ENCODE data around the gene KYNU.

KYNU gene

DNA sequence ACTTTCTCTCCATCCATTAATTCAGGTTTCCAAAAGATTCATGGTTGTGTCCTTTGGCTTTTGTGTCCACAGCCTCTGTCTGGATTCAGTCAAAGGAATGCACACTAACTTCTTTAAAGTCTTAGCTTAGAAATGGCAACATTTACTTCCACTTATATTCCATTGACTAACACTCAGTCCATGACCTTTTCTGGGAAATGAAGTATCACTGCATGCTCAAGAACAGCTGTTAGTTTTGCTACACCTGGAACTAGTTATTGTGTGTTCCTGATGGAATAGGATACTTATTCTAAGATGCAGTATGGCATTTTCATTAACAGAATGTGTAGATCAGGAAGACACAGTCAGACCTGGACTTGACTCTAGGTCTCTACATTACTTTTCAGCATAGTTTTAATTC, 88.8 kb downstream of the KYNU start:
- TF ChIP-seq CTCF (IDR thresholded peaks at IDR 0.05; ENCODE audit: insufficient read depth, low read length, poor library complexity, severe bottlenecking), result no peak

DNA sequence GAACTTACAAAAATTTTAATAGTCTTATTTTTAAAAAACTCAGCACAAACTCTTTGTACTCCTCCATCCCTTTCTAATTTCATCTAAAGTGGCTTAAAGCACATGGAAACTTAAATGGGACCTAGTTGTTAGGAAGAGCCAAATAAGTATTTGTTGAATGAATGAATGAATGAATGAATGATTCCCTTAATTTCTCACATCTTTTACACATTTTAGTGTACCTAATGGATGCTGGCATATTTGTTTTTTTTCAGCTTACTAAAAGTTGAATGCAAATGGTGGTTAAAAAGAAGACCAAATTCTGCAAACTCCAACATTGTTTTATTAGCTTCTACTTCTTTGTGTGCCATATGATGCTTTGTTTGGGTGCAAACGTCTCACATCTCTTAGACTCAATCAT, 89.6 kb downstream of the KYNU start:
- no peak overlapping the region for H3K4me3 ChIP-seq (replicated peaks; ENCODE audit: low read depth, low read length)
- no peak for TF ChIP-seq CTCF (IDR thresholded peaks at IDR 0.05; ENCODE audit: insufficient read depth, low read length, poor library complexity, severe bottlenecking)
- no peaks in the 10 kb centered on the region for H3K27me3 ChIP-seq (replicated peaks; ENCODE audit: control insufficient read depth, insufficient read depth, low read length)
- no peak for DNase-seq (ENCODE audit: extremely low read depth, insufficient read length)
- no peaks in the 10 kb centered on the region; the same call in none of the 2 replicates for H3K36me3 ChIP-seq (ENCODE audit: control insufficient read depth, insufficient read depth, low read length)

More for the DNA sequence above, 88.8 kb downstream of the KYNU start:
- H3K4me3 ChIP-seq (replicated peaks; ENCODE audit: low read depth, low read length), result no peak overlapping the region
- no peaks in the 10 kb centered on the region for H3K27me3 ChIP-seq (replicated peaks; ENCODE audit: control insufficient read depth, insufficient read depth, low read length)
- H3K36me3 ChIP-seq (ENCODE audit: control insufficient read depth, insufficient read depth, low read length), result no peaks in the 10 kb centered on the region; the same call in none of the 2 replicates
- DNase-seq (ENCODE audit: extremely low read depth, insufficient read length), result no peak

DNA sequence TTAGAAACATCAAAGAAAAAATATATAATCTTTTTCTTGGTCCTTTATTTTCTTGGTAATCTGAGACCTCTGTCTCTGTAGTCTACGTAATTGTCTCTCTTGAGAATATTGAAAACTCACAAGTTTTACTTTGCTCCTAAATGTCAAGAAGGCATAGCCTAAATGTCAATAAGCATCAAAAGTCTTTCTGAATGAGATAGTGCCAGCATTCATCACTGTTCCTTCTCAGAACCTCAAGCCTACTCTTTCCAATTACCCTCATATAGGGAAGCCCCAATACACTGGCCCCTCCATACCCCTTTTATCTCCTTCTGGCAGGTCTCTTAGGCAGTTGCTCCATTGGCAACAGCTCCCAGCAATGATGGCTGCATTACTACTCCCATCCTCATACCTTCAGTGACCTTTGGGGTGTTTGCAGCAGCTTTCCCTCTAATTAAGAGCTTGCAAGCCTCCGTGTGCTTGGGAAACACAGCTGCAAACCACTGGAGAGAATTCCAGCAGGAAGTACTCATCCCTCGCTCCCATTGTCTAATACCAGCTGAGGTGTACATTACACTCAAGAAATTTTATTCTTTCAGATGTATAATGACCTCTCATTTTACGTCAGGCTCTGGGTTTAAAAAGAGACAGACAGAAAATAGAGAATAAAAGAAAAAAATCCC, 95.8 kb downstream of the KYNU start:
- TF ChIP-seq CTCF (IDR thresholded peaks at IDR 0.05; ENCODE audit: insufficient read depth, low read length, poor library complexity, severe bottlenecking), result no peak
- Histone ChIP-seq H3K27me3 (replicated peaks; ENCODE audit: control insufficient read depth, insufficient read depth, low read length) (no peaks in the 10 kb centered on the region), H3K4me3 (replicated peaks; ENCODE audit: low read depth, low read length) (no peak overlapping the region), H3K36me3 (ENCODE audit: control insufficient read depth, insufficient read depth, low read length) (no peaks in the 10 kb centered on the region; the same call in none of the 2 replicates)
- DNase-seq (ENCODE audit: extremely low read depth, insufficient read length), result no peak

- TF ChIP-seq CTCF (IDR thresholded peaks at IDR 0.05; ENCODE audit: insufficient read depth, low read length, poor library complexity, severe bottlenecking), result no peak
- DNase-seq (ENCODE audit: extremely low read depth, insufficient read length), result no peak
- Histone ChIP-seq H3K27me3 (replicated peaks; ENCODE audit: control insufficient read depth, insufficient read depth, low read length) (no peaks in the 10 kb centered on the region), H3K4me3 (replicated peaks; ENCODE audit: low read depth, low read length) (no peak overlapping the region), H3K36me3 (ENCODE audit: control insufficient read depth, insufficient read depth, low read length) (no peaks in the 10 kb centered on the region; the same call in none of the 2 replicates)
These were observed 96.4 kb downstream of the KYNU start for GRCh38 chr2:142973822-142974207.

DNA sequence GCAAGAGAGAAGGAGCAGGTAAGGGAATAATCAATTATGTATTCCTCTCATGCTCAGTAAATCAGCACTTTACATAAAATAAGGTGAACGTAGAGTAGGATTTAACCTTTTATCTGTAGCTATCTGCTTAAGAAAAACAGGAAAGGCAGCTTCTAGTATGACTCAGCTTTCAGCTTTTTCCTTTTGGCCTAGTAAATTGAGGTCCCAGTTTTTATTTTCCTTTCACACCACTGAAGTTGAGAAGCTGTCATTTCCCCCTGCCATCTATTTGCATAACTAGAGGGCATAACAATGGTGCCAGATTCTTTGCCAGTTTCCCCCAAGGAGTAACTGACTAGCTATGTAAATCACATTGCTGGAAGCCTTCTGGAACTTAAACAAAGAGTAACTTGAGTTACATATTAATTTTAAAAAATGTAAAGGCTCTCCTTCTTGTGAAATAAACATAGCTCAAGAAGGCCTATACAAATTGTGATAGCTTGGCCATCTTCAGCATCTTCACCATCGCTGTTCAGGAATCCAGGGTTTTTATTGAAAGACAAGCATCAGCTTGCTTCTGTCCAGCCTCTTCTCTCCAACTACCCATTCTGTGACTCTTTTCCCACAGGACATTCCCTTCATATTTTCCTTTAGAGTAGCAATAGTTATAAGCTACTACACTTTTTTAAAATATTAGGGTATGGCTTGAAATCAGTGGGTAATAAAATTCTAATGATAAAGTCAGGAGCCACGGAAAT, 97.0 kb downstream of the KYNU start:
- H3K4me3 ChIP-seq (replicated peaks; ENCODE audit: low read depth, low read length), result no peak overlapping the region
- DNase-seq (ENCODE audit: extremely low read depth, insufficient read length), result no peak
- no peak for TF ChIP-seq CTCF (IDR thresholded peaks at IDR 0.05; ENCODE audit: insufficient read depth, low read length, poor library complexity, severe bottlenecking)
- H3K27me3 ChIP-seq (replicated peaks; ENCODE audit: control insufficient read depth, insufficient read depth, low read length), result no peaks in the 10 kb centered on the region
- H3K36me3 ChIP-seq (ENCODE audit: control insufficient read depth, insufficient read depth, low read length), result no peaks in the 10 kb centered on the region; the same call in none of the 2 replicates

Data from GM06990 (cell line).